Type B pancreatic cell (in vitro differentiated cells): ENCODE results near the gene TIAM2. TPM values are rescaled to one million over a fixed set of nuclear protein-coding genes. Genes with fewer than 3 reads are reported as not detected.

Source experiments
- DNase-seq: peaks from one replicate; pipeline ENCODE4 v3.0.0; 2021; ENCODE audit warnings: mixed read lengths; ENCODE audit not compliant: unreplicated experiment; ENCODE audit errors: extremely low spot score
- H3K27ac Mint-ChIP-seq: 2 replicates; pipeline ENCODE4 v1.8.0; 2021; ENCODE audit warnings: mild to moderate bottlenecking, mixed read lengths
- H3K27me3 Mint-ChIP-seq: 2 replicates; pipeline ENCODE4 v1.8.0; 2021; ENCODE audit warnings: mixed read lengths
- H3K36me3 Mint-ChIP-seq: 2 replicates; pipeline ENCODE4 v1.8.0; 2021; ENCODE audit warnings: mixed read lengths
- H3K4me1 Mint-ChIP-seq: one replicate; pipeline ENCODE4 v1.8.0; 2021; ENCODE audit warnings: mixed read lengths; ENCODE audit not compliant: unreplicated experiment
- H3K4me3 Mint-ChIP-seq: 2 replicates; pipeline ENCODE4 v1.8.0; 2021; ENCODE audit warnings: mild to moderate bottlenecking, mixed read lengths
- H3K9me3 Mint-ChIP-seq: 2 replicates; pipeline ENCODE4 v1.8.0; 2021; ENCODE audit warnings: mixed read lengths
- total RNA-seq: library from RNA; stranded (reverse); gene quantifications from 2 replicates; pipeline ENCODE4 v1.2.1, GENCODE V29; 2021; ENCODE audit warnings: low replicate concordance
- TF ChIP-seq, protein P1 (sequence below): fragments of 200-600 bp; sonication (generic); conservative IDR thresholded peaks from 2 replicates; pipeline ENCODE4 v1.5.0; 2021; ENCODE audit warnings: antibody characterized with exemption, mild to moderate bottlenecking

Gene TIAM2
- total RNA-seq, 1 donor from 2014 or later: 13.5 TPM

DNA sequence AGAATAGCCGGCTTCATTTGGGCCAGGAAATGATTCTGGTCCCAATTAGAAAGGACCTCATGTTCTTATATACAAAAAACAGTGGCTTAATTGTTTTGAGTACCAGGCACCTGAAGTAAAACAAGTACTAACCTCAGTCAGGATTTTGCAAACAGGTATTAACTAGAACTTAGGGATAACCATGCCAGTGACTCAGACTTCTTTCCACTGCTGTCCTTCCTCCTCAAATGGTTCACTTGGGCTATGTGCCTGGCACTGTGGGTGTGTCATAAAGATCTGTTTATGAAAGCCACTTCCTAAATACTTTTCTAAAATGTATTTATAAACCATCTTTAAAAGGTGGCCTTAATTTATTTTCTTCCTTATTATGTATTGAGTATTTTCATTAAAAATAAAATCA is 279.4 kb downstream of the TIAM2 start:
- Mint-ChIP-seq H3K9me3 (no peaks in the 10 kb centered on the region), H3K4me3 (no peak overlapping the region), H3K27me3 (no peaks in the 10 kb centered on the region), H3K27ac (no peak overlapping the region), H3K36me3 (peaks cover 17% of the 10 kb centered on the region), H3K4me1 (peaks cover 9% of the 10 kb centered on the region)
- TF ChIP-seq, protein P1, sequence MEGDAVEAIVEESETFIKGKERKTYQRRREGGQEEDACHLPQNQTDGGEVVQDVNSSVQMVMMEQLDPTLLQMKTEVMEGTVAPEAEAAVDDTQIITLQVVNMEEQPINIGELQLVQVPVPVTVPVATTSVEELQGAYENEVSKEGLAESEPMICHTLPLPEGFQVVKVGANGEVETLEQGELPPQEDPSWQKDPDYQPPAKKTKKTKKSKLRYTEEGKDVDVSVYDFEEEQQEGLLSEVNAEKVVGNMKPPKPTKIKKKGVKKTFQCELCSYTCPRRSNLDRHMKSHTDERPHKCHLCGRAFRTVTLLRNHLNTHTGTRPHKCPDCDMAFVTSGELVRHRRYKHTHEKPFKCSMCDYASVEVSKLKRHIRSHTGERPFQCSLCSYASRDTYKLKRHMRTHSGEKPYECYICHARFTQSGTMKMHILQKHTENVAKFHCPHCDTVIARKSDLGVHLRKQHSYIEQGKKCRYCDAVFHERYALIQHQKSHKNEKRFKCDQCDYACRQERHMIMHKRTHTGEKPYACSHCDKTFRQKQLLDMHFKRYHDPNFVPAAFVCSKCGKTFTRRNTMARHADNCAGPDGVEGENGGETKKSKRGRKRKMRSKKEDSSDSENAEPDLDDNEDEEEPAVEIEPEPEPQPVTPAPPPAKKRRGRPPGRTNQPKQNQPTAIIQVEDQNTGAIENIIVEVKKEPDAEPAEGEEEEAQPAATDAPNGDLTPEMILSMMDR: no peak
- no peak for DNase-seq

- Mint-ChIP-seq H3K9me3 (no peaks in the 10 kb centered on the region), H3K27ac (no peak overlapping the region), H3K4me3 (no peak overlapping the region), H3K27me3 (no peaks in the 10 kb centered on the region), H3K4me1 (peaks cover 9% of the 10 kb centered on the region), H3K36me3 (peaks cover 23% of the 10 kb centered on the region)
- TF ChIP-seq, protein P1: no peak
- DNase-seq: no peak
These were observed 280.8 kb downstream of the TIAM2 start for GRCh38 chr6:155275808-155276480.

DNA sequence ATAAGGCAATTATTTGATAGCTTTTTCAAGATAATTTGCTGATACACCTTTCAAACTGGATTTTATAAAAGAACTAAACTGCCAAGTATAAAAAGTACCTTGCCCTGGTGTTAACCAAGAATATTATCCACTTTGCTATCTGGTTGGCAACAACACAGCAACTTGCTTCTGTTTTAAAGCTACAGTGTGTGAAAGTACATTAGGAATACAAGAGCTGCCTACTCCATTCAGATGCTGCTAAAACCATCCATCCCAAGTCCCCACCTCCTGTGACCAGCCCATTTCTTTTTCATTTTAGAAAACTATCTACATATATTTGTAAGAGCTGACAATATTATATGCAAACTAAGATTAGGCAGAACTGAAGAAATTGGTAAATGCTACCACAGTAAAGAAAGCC is 281.5 kb downstream of the TIAM2 start:
- DNase-seq: no peak
- Mint-ChIP-seq H3K36me3 (peaks cover 23% of the 10 kb centered on the region), H3K27ac (no peak overlapping the region), H3K27me3 (no peaks in the 10 kb centered on the region), H3K4me1 (peaks cover 9% of the 10 kb centered on the region), H3K4me3 (no peak overlapping the region), H3K9me3 (no peaks in the 10 kb centered on the region)
- TF ChIP-seq, protein P1: no peak

GRCh38 chr6:155278319-155279049 is 283.4 kb downstream of the TIAM2 start:
- TF ChIP-seq, protein P1: no peak
- H3K27ac Mint-ChIP-seq: no peak overlapping the region
- peaks cover 7% of the 10 kb centered on the region for H3K4me1 Mint-ChIP-seq
- H3K9me3 Mint-ChIP-seq: no peaks in the 10 kb centered on the region
- no peak for DNase-seq
- peaks cover 29% of the 10 kb centered on the region for H3K36me3 Mint-ChIP-seq
- no peaks in the 10 kb centered on the region for H3K27me3 Mint-ChIP-seq
- no peak overlapping the region for H3K4me3 Mint-ChIP-seq

GRCh38 chr6:155284775-155285174 is 289.7 kb downstream of the TIAM2 start:
- no peaks in the 10 kb centered on the region for H3K9me3 Mint-ChIP-seq
- no peaks in the 10 kb centered on the region for H3K27me3 Mint-ChIP-seq
- no peak overlapping the region for H3K4me3 Mint-ChIP-seq

More at GRCh38 chr6:155284775-155285174, 289.7 kb downstream of the TIAM2 start:
- no peak for DNase-seq
- TF ChIP-seq, protein P1: no peak
- Mint-ChIP-seq H3K36me3 (peaks cover 27% of the 10 kb centered on the region), H3K4me1 (peaks cover 6% of the 10 kb centered on the region), H3K27ac (no peak overlapping the region)
